CD4-positive, alpha-beta T cell treated with Interleukin-4 for 4 hours (primary cell): ENCODE data around the gene APOL1.
"Not testable (repeated sequence)": the region's sequence is repeated elsewhere in the genome, so short reads cannot be mapped to it uniquely, and the experiment has no call there.

Experiments
- DNase-seq: peaks from one replicate; pipeline ENCODE4 v3.0.0-alpha.2; 2020

Gene APOL1

DNA sequence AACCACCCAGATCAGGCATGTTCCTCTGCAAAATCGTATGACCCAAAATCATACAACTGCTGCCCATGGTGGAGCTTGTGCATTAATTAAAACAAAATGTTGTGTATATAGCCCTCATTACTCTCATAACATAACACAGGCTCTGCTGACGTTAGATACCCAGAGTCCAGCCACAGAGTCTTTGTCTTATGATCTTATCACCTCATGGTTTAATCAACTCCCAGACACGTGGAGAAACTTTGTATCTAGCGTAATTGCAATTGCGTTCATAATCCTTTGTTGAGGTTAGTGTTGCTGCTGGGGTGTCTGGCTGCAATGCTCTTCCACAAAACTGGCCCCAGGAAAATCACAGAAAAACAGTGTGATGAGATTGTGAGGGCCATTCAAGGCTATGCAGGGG is 5.0 kb upstream of the APOL1 start:
- no peak for DNase-seq

DNA sequence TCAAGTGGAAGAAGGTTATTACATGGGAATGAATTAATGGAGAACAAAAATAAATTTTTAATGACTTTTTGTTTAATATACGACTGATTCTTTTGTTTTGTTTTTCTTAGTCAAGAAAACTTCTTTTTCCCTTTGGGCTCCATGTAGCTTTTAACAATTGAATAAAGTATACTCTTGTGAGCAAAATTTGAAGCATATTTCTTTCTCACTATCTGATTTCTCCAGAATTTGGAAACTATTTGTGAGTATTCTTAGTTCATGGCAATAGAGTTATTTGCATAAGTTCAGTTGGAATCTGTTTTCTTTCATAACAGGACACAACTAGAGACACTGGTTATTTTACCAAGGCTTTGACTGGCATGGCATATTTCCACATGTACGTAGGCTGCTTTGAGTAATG is 3.8 kb upstream of the APOL1 start:
- no peak for DNase-seq

DNA sequence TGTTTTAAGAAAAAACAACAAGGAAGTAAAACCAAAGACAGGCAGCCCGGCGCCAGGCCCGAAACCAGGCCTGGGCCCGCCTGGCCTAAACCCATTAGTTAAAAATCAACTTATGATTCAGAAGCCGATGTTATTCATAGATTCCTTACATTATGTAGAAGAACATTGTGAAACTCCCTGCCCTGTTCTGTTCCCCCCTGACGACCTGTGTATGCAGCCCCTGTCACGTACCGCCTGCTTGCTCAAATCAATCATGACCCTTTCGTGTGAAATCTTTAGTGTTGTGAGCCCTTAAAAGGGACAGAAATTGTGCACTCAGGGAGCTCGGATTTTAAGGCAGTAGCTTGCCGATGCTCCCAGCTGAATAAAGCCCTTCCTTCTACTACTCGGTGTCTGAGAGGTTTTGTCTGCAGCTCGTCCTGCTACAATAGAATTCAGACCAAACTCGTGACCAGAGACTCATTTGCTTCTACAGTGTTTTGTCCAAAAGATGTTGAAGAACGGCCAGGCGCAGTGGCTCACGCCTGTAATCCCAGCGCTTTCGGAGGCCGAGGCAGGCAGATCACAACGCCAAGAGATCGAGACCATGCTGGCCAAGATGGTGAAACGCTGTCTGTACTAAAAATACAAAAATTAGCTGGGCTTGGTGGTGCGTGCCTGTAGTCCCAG is 2.5 kb upstream of the APOL1 start:
- not testable (repeated sequence) for DNase-seq

GRCh38 chr22:36251979-36252608 is 839 bp upstream of the APOL1 start:
- DNase-seq: not testable (repeated sequence)

- DNase-seq: peak; percentile 22
These were observed 874 bp downstream of the APOL1 start for GRCh38 chr22:36253523-36254490.

DNA sequence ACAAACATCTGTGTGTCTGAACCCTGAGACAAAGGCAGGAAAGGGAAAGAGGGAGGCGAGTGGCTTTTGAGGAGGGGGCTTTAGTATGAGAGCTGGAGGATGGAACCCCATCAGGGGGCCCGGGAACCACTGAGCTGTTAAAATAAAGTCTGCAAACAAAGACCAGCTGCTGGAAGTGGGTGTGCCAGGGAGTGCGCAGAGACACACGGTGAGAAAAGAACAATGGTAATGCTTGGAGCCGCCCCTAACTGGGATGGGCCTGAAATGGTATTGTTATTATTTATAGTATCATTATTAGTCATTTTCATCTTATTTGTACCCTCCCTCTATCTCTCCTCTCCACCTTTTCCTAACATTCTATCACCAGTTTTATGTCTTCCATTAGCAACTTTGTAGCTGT is 2.6 kb downstream of the APOL1 start:
- DNase-seq: not testable (repeated sequence)

DNA sequence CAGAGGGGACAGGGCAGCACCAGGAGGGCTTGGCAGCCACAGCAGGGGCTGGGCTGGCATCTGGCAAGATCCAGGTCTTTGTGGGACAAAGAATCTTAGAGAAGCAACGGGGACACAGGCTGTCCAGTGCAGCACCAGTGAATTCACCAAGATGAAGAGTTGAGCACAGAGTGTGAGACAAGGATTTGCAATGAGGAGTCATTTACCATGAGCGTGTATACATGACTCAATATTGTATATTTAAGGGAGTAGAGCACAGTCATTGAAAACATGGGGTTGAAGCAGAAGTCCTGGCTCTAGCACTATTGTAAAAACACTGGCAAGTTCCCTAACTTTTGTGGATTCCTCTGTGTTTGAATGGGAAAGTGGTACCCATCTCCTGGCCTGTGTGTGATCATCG is 3.5 kb downstream of the APOL1 start:
- DNase-seq: no peak

DNA sequence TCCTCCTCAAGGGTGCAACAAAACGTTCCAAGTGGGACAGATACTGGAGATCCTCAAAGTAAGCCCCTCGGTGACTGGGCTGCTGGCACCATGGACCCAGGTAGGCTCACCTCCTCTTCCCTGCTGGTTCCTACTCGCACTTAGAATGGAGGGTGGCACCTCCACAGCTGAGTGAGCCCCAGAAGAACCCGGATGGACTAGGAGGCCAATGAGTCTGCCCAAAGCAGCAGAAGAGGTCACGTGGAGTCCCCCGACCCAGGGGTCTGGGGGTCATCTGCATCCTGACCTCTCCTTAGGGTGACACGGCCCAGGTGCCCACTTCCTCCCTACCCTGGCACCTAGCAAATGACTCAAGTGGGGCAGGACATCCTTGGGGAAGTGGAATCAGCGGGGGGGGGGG is 4.4 kb downstream of the APOL1 start:
- no peak for DNase-seq

- peak; percentile 18 for DNase-seq
These were observed 5.2 kb downstream of the APOL1 start for GRCh38 chr22:36257948-36258670.

- DNase-seq: peak; percentile 24
These were observed 6.0 kb downstream of the APOL1 start for GRCh38 chr22:36258701-36259614.

- DNase-seq: no peak
These were observed 6.8 kb downstream of the APOL1 start for GRCh38 chr22:36259615-36260300.

- DNase-seq: not testable (repeated sequence)
These were observed 8.7 kb downstream of the APOL1 start for GRCh38 chr22:36261675-36262074.

- DNase-seq: not testable (repeated sequence)
These were observed 9.4 kb downstream of the APOL1 start for GRCh38 chr22:36262307-36262706.

DNA sequence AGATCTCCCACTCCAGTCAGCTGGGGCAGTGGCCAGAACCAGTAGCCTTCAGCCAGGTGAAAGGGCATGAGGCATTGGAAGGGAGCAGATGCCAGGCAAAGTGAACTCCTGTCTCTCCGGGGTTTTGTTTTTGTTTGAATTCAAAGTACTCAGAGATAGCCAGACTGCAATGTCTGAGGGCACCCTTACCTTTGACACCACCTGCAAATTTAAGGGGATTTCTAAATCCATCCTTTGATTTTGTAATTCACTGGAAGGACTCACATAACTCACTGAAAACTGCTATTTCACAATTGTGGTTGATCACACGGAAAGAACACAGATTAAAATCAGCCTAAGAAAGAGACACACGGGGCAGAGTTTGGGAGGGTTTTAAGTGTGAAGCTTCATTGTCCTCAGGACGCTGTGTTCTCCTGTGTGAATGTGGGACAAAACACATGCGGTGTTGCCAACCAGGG is 10.3 kb downstream of the APOL1 start:
- not testable (repeated sequence) for DNase-seq

DNA sequence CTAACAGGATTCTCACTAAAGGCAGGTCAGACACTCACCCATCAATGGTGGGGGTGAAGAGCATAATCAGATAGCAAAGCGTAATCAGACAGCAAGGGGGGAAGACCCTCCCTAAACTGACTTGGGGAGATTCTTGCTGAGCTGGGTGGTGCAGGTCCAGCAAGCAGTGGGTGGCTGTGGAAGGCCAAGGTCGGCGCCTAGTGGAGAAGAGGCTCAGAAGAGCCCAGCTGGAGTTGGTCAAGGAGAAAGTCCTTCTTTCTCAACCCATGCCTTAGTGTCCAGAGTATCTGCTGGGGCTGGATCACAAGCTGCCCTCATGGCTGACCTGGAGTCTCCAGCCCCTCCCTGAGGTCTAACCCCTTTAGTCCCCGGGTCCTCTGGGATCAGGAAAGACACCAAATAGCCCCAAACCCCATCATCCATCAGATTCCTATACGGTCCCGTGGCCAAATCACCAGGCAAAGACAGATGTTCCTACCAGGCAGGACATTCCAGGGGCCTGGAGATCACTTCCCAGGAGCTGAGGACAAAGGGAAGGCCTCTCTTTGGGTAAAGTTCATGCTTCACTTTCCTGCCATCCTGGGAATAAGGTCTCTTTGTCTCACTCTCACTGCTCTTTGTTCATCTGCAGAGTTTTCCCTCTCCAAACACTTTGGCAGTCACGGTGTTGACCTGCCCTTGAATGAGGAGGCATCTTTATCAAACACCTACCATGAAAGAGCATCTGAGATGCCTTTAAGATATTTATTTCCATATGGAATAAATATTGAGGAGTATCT is 11.1 kb downstream of the APOL1 start:
- not testable (repeated sequence) for DNase-seq

GRCh38 chr22:36267058-36267457 is 14.1 kb downstream of the APOL1 start:
- no peak for DNase-seq

- DNase-seq: no peak
These were observed 15.1 kb downstream of the APOL1 start for GRCh38 chr22:36267896-36268485.

DNA sequence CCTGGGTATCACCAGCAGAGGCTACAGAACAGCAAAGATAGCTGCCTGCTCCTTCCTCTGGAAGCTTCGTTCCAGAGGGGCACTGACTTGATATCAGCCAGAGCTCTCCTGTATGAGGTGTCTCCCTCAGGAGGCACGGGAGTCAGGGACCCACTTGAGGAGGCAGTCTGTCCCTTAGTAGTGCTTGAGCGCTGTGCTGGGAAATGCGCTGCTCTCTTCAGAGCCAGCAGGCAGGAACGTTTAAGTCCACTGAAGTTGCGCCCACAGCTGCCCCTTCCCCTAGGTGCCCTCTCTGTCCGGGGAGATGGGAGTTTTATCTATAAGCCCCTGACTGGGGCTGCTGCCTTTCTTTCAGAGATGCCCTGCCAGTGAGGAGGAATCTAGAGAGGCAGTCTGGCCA is 18.3 kb downstream of the APOL1 start:
- DNase-seq: not testable (repeated sequence)

DNA sequence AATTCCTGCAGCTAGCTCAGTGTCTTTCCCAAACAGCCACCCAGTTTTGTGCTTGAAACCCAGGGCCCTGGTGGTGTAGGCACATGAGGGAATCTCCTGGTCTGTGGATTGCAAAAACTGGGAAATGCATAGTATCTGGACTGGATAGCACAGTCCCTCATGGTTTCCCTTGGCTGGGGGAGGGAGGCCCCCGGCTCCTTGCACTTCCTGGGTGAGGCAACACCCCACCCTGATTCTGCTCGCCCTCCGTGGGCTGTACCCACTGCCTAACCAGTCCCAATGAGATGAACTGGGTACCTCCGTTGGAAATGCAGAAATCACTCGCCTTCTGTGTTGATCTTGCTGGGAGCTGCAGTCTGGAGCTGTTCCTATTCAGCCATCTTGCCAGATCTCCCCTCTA is 19.0 kb downstream of the APOL1 start:
- not testable (repeated sequence) for DNase-seq

DNA sequence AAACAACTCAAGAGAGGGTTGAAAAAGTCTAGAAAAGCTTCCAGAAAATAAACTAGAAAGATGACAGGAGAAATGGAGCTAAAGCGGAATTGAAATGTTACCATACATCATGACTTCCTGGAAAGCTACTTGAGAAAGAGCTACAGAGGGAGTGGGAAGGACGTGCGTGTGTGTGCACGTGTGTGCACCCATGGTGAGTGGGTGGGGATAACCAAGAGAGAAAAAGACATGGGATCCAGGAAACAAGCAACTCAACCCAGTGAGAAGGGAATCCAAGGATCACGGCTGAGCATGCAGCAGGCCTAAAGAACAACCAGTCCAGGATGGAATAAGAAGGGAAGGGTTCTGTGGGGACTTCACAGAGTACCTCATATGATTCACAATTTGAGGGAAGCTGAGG is 21.6 kb downstream of the APOL1 start:
- DNase-seq: no peak
